Activated CD8-positive, alpha-beta memory T cell treated with anti-CD3 and anti-CD28 coated beads for 48 hours (primary cell): ENCODE data around the gene NMU.
"Not testable (repeated sequence)": the region's sequence is repeated elsewhere in the genome, so short reads cannot be mapped to it uniquely, and the experiment has no call there.

Experiments
- DNase-seq, 3 experiments: peaks; one replicate each; pipeline ENCODE4 v3.0.0-alpha.2; 2020; ENCODE audit warnings: low read depth in 2 of 3, low spot score in 2 of 3

NMU gene

GRCh38 chr4:55568905-55569504, 67.1 kb downstream of the NMU start:
- no peak for DNase-seq

DNA sequence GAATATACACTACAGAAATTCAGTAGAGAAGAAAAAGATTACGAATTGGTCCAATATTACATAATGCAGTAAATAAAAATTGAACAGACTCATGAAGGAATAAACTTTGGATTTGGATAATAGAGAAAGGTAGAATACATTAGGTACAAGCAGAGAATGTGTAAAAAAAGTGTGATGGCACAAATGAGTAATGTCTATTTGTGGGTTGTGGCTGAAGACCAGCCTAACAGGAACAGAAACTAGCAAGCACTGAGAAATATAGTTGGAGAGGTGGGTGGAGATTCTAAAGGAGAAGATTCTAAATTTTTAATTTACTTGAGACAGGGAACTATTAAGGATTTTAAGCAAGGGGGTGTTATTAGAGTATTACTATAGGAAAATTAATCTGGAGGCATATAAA, 74.2 kb downstream of the NMU start:
- no peak for DNase-seq

DNA sequence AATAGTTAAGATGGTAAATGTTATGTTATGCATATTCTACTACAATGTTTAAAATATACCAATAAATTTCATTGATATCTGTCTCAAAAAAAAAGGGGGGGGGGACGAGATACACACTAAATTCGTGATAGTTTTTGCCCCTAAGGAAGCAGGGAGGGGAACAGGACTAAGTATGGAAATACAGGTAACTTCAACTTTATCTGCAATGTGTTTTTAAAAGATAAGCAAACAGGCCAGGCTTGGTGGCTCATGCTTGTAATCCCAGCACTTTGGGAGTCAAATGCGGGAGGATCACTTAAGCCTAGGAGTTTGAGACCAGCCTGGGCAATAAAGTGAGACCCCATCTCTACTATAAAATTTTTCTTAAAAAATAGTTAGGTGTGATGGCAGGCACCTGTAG, 76.0 kb downstream of the NMU start:
- no peak for DNase-seq

DNA sequence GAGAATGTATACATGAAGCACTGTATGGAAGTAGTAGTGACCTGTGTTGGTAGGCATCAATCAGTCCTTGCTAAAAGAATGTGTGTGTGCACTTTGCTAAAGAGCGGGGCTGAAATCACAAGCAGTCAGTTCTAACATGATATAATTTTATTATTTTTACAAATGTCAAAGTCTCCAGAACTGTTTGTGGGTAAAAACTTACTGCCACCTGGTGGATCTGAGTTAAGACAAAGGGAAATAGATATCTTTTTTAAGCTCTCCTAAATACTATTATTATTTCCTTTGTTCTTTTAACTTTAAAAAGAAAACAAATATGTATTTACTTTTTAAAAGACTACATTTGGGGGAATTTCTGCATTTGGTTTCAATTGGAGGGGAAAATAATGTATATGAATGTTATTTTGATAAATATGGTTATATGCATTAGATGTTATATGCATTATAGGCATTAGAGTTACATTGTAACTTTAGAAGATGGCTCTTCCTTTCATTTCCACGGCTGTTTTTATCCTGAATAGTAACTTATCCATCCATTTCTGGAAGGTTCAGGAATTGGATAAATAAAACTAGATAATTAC, 81.6 kb downstream of the NMU start:
- DNase-seq, result no peak

DNA sequence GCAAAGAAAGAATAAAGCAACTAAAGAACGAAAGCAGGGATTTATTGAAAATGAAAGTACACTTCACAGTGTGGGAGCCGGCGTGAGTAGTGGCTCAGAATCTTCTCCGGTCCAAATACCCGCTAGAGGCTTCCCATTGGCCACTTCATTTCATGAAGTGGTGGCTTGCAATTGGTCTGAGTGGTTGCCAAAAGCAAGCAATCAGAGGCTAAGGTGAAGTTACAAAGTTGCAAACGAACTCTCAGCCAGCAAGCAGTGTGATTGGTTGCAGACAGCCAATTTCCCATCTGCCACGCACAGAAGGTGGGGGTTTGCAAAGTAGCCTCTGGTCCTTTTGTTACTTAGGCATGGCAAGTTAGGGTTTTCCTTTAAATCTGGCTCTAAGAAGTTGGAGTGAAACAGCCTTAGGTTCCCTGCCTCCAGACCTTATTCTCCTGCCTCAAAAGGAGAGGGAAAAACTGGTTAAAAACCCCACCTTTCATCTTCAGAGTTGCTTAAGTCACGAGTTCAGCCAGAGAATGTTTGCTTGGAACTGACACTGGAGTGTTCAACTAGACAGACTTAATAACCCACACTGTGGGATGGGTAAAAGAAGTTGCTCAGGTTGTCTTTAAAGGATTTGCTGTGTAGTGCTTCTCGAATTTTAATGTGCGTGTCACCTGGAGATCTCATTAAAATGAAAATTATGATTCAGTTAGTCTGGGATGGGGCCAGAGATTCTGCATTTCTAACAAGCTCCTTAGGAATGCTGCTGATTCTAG, 82.5 kb downstream of the NMU start:
- no peak for DNase-seq

GRCh38 chr4:55551964-55552363, 84.1 kb downstream of the NMU start:
- not testable (repeated sequence) for DNase-seq

GRCh38 chr4:55549888-55550287, 86.2 kb downstream of the NMU start:
- no peak for DNase-seq

DNA sequence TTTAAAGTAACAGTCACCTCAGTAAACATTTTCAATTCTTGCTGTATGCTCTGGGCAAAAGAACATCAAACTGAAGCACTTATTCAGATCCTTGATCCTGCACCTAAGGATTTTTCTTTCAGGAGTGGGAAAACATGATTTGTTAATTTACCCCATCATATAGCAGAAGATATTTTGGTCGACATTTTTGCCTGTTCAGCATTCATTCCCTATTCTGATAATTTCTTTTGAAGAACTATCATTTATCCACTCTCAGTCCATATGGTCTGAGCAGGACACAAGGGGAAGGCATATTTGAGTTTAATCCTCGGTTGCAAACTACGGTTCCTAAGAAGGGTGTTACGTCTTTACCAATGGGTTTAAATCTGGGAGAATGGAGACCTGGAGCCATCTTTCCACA, 88.2 kb downstream of the NMU start:
- no peak for DNase-seq

- DNase-seq, result no peak
These were observed 88.7 kb downstream of the NMU start for GRCh38 chr4:55547466-55547770.

DNA sequence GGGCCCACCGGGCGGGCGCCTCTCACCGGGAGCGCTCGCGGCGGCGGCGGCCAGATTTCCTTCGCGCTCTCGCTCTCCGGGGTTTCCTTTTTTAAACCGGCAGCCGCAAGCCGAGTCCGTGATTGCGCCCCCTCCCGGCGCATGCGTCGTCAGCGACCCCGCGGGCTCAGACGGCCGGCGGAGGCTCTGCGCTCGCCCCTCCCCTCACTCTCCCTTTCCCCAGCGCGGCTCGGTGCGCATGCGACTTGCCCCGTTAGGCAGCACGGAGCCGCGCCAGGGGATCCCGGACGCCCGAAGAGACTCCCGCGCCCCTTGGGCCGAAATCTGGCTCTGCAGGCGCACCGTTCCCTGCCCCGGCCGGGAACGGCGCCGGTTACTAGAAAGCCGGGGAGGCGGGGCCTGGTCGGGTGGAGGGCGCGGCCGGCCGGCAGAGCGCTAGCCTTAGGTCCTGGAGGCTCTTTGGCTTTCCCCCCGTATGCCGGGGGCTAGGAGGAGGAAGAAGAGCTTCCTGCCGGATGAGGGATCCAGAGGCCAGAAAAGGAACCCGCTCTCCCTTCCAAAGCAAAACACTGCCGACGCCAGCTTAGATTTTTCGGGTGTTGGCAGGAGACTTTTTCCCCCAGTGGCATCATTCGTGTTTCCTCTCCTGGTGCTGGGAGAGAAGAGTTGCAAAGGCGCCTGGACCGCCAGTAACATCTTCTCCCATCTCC, 89.2 kb downstream of the NMU start, which contains the start of gene CLOCK:
TSS of gene CLOCK (minus strand) at position 154 of the 710 bp plus-strand sequence. CDS start 64,124 bp downstream, outside the sequence.
- peak; percentile 68 to 71 (median 70) for DNase-seq

DNA sequence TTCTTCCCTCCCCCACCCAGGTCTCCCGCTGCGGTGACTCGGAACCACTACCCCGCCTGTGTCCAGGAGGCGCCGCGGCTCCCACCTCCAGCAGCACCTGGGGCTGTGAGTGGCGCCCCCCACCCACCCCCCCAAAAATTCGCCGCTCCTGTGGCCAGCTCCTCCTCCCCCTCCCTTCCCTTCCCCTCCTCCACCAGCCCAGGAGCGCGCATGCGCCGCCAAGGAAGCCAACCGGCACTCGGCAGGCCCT, 89.7 kb downstream of the NMU start:
- DNase-seq, result no peak

DNA sequence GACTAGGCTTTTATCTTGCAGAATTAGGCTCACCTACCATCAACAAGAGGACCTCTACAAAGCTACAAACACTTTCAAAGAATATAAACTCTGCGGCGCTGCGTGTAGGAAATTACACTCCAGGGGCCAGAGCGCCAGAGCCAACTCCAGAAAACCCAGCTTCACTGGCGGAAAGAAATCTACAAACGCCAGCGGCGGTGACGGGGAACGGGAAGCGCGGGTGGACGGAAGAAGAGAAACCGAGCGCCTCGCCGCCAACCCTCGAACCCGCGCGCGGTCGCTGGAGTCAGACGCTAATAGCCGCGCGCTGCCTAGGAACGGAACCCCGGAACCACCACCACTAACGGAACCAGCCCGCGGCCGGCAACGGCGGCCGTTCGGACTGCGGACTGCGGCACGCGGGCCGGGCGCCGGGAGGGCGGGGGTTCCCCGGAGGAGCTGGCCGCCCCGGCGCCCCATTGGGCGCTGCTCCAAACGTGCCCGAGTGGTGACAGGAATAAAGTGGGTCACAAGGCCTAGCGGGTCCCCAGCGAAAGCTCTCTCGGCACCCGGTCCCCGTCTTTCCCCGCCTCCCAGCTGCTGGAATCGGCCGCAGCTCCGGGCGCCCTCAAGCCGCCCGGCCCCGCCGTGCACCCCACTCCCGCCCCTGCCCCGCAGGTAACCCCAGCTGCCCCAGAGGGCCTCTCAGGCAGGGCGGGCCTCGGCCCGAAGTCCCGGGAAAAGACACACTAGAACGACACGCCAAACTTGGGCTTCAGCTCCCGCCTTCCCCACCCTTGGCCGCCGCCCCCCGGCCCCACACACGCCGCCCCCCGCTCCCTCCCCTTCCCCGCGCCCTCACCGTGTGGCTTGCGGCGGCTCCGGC, 90.2 kb downstream of the NMU start:
- peak; percentile 22 to 44 (median 39) for DNase-seq
